Measurements from ENCODE around the gene SHISA7. TPM values are rescaled to one million over a fixed set of nuclear protein-coding genes. Genes with fewer than 3 reads are reported as not detected.

SHISA7 gene
- polyA plus RNA-seq, 3 donors = 0.01 TPM; not detected in 2

- H3K27me3 ChIP-seq (ENCODE audit: control insufficient read depth in 2 of 2, insufficient read depth in 2 of 2, low read length in 2 of 2) = peaks cover 16 to 56% of the 10 kb centered on the region in 2 donors
These were observed 6.3 kb downstream of the SHISA7 start for GRCh38 chr19:55436847-55437246.

DNA sequence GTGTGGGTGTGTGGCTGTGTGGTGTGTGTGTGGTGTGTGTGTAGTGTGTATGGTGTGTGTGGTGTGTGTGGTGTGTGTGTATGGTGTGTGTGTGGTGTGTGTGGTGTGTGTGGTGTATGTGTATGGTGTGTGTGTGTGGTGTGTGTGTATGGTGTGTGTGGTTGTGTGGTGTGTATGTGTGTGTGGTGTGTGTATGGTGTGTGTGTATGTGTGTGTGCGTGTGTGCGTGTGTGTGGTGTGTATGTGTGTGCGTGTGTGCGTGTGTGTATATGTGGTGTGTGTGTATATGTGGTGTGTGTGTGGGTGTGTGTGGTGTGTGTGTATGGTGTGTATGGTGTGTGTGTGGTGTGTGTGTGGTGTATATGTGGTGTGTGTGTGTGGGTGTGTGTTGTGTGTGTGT, 8.1 kb downstream of the SHISA7 start:
- 89% methylated on average over 3 of the region's 4 CpGs for WGBS (ENCODE audit: insufficient coverage)

More at GRCh38 chr19:55436847-55437246, 6.3 kb downstream of the SHISA7 start:
- Histone ChIP-seq H3K9ac (ENCODE audit: insufficient read depth, low read length, poor library complexity, severe bottlenecking) (no peak overlapping the region), H2AFZ (ENCODE audit: insufficient read depth, low read depth, low read length, poor library complexity, severe bottlenecking) (no peak overlapping the region), H3K79me2 (ENCODE audit: insufficient read depth, low read length) (no peaks in the 10 kb centered on the region), H3K4me2 (replicated peaks; ENCODE audit: extremely low read depth, low read length, poor library complexity, severe bottlenecking) (no peak overlapping the region), H4K20me1 (ENCODE audit: insufficient read depth, low read length) (no peaks in the 10 kb centered on the region), H3K9me3 (replicated peaks in 1 of 2; ENCODE audit: control insufficient read depth in 1 of 2, insufficient read depth in 1 of 2, low read length in 2 of 2) (peaks cover 2 to 9% of the 10 kb centered on the region in 2 donors), H3K4me1 (ENCODE audit: control insufficient read depth in 1 of 2, insufficient read depth in 2 of 2, low read length in 2 of 2) (peaks cover 19 to 20% of the 10 kb centered on the region in 2 donors), H3K36me3 (replicated peaks in 1 of 2; ENCODE audit: control insufficient read depth in 1 of 2, insufficient read depth in 2 of 2, low read length in 2 of 2) (no peaks in the 10 kb centered on the region), H3K27ac (ENCODE audit: low read depth in 1 of 2, low read length in 2 of 2) (no peak overlapping the region), H3K4me3 (replicated peaks in 1 of 3; ENCODE audit: low read depth in 2 of 3, low read length in 3 of 3) (no peak overlapping the region)
- H3K9me3 Mint-ChIP-seq = peaks cover 0 to 27% (median 11%) of the 10 kb centered on the region in 7 donors
- H3K36me3 Mint-ChIP-seq = peaks cover 2 to 12% of the 10 kb centered on the region in 2 donors
- DNase-seq = no peak
- H3K4me1 Mint-ChIP-seq = peaks cover 18% of the 10 kb centered on the region
- no peak overlapping the region for H3K4me3 Mint-ChIP-seq
- TF ChIP-seq CTCF (IDR thresholded peaks at IDR 0.05) = no peak
- WGBS (ENCODE audit: insufficient coverage) = 42% methylated on average over 8 of the region's 8 CpGs
- no peak overlapping the region for H3K27ac Mint-ChIP-seq
- peaks cover 35 to 55% (median 51%) of the 10 kb centered on the region in 3 donors for H3K27me3 Mint-ChIP-seq (ENCODE audit: low read depth in 3 of 3)
- intact Hi-C loops (cut with micrococcal nuclease) = no loop called here

More for the DNA sequence above, 8.1 kb downstream of the SHISA7 start:
- H3K4me1 ChIP-seq (ENCODE audit: control insufficient read depth in 1 of 2, insufficient read depth in 2 of 2, low read length in 2 of 2) = peaks cover 1 to 2% of the 10 kb centered on the region in 2 donors
- H3K4me3 ChIP-seq (replicated peaks in 1 of 3; ENCODE audit: low read depth in 2 of 3, low read length in 3 of 3) = no peak overlapping the region
- H3K36me3 ChIP-seq (replicated peaks in 1 of 2; ENCODE audit: control insufficient read depth in 1 of 2, insufficient read depth in 2 of 2, low read length in 2 of 2) = no peaks in the 10 kb centered on the region
- H3K27ac ChIP-seq (ENCODE audit: low read depth in 1 of 2, low read length in 2 of 2) = no peak overlapping the region
- H3K36me3 Mint-ChIP-seq = peaks cover 0 to 3% of the 10 kb centered on the region in 2 donors
- H3K27ac Mint-ChIP-seq = no peak overlapping the region
- no peak for DNase-seq
- no peak for TF ChIP-seq CTCF (IDR thresholded peaks at IDR 0.05)
- H2AFZ ChIP-seq (ENCODE audit: insufficient read depth, low read depth, low read length, poor library complexity, severe bottlenecking) = no peak overlapping the region
- peaks cover 0 to 11% of the 10 kb centered on the region in 2 donors for H3K9me3 ChIP-seq (replicated peaks in 1 of 2; ENCODE audit: control insufficient read depth in 1 of 2, insufficient read depth in 1 of 2, low read length in 2 of 2)
- peaks cover 0 to 19% (median 10%) of the 10 kb centered on the region in 7 donors for H3K9me3 Mint-ChIP-seq
- no peaks in the 10 kb centered on the region for H4K20me1 ChIP-seq (ENCODE audit: insufficient read depth, low read length)
- no peaks in the 10 kb centered on the region for H3K79me2 ChIP-seq (ENCODE audit: insufficient read depth, low read length)
- peaks cover 4% of the 10 kb centered on the region for H3K4me1 Mint-ChIP-seq
- H3K4me3 Mint-ChIP-seq = no peak overlapping the region
- peaks cover 26 to 43% (median 34%) of the 10 kb centered on the region in 3 donors for H3K27me3 Mint-ChIP-seq (ENCODE audit: low read depth in 3 of 3)
- no peak overlapping the region for H3K4me2 ChIP-seq (replicated peaks; ENCODE audit: extremely low read depth, low read length, poor library complexity, severe bottlenecking)
- no peak overlapping the region for H3K9ac ChIP-seq (ENCODE audit: insufficient read depth, low read length, poor library complexity, severe bottlenecking)
- peaks cover 5 to 40% of the 10 kb centered on the region in 2 donors for H3K27me3 ChIP-seq (ENCODE audit: control insufficient read depth in 2 of 2, insufficient read depth in 2 of 2, low read length in 2 of 2)
- intact Hi-C loops (cut with micrococcal nuclease) = no loop called here

All from CD14-positive monocyte (primary cell).